Common myeloid progenitor, CD34-positive (primary cell): ENCODE results near the gene SATB2.

ENCODE experiments used
- CTCF ChIA-PET: fragments of 350-600 bp; sonication (Branson Sonifier 250); formaldehyde crosslinking; loops from one replicate; lab custom pipeline; 2021; ENCODE audit warnings: antibody characterized with exemption; lab: Charles Lee
- POLR2A ChIA-PET: fragments of 350-600 bp; sonication (Branson Sonifier 250); formaldehyde crosslinking; loops from one replicate; lab custom pipeline; 2021; ENCODE audit warnings: antibody characterized with exemption; lab: Charles Lee
- DNase-seq, 3 donors: peaks; one replicate each; pipeline versions ENCODE4 v3.0.0 to v3.0.0-alpha.2; 2013
- H3K27ac ChIP-seq, 2 experiments: 1 replicate in 1 of 2; 2 replicates in 1 of 2; pipeline ENCODE4 v1.7.0; 2013; ENCODE audit warnings: inconsistent platforms in 2 of 2, low read length in 2 of 2, mild to moderate bottlenecking in 2 of 2, low read depth in 1 of 2, moderate library complexity in 1 of 2; ENCODE audit not compliant: severe bottlenecking in 2 of 2, insufficient read depth in 1 of 2, poor library complexity in 1 of 2
- H3K27me3 ChIP-seq, 5 experiments: replicated peaks in 2 of 5; 1 replicate in 3 of 5; 2 replicates in 2 of 5; pipeline versions ENCODE4 v1.6.1 to v1.7.0; 2013; ENCODE audit warnings: low read length in 4 of 5, mild to moderate bottlenecking in 2 of 5, moderate library complexity in 2 of 5, inconsistent platforms in 1 of 5; ENCODE audit not compliant: insufficient read depth in 5 of 5, control insufficient read depth in 4 of 5
- H3K36me3 ChIP-seq, 4 experiments: 1 replicate in 2 of 4; 2 replicates in 2 of 4; pipeline versions ENCODE4 v1.6.1 to v1.7.0; 2013; ENCODE audit warnings: low read length in 3 of 4, control low read depth in 1 of 4, mild to moderate bottlenecking in 1 of 4; ENCODE audit not compliant: control insufficient read depth in 4 of 4, insufficient read depth in 4 of 4
- H3K4me1 ChIP-seq, 4 experiments: 1 replicate in 3 of 4; 2 replicates in 1 of 4; pipeline versions ENCODE4 v1.6.1 to v1.7.1; 2013; ENCODE audit warnings: low read length in 3 of 4, mild to moderate bottlenecking in 3 of 4, control low read depth in 1 of 4, inconsistent platforms in 1 of 4, moderate library complexity in 1 of 4; ENCODE audit not compliant: control insufficient read depth in 4 of 4, insufficient read depth in 4 of 4; ENCODE audit errors: control extremely low read depth in 1 of 4
- H3K4me3 ChIP-seq, 7 experiments: 1 replicate in 4 of 7; 2 replicates in 3 of 7; pipeline versions ENCODE4 v1.5.1 to v1.7.0; 2013; ENCODE audit warnings: mild to moderate bottlenecking in 7 of 7, low read length in 6 of 7, moderate library complexity in 6 of 7, inconsistent platforms in 2 of 7, low read depth in 2 of 7, control low read depth in 1 of 7; ENCODE audit not compliant: insufficient read depth in 4 of 7, control insufficient read depth in 1 of 7; ENCODE audit errors: extremely low read depth in 1 of 7
- H3K9me3 ChIP-seq, 5 experiments: 1 replicate in 4 of 5; 2 replicates in 1 of 5; pipeline versions ENCODE4 v1.6.1 to v1.7.1; 2013; ENCODE audit warnings: low read length in 4 of 5, mild to moderate bottlenecking in 2 of 5, inconsistent platforms in 1 of 5, low read depth in 1 of 5, moderate library complexity in 1 of 5; ENCODE audit not compliant: control insufficient read depth in 4 of 5, insufficient read depth in 2 of 5; ENCODE audit errors: control extremely low read depth in 1 of 5
- WGBS: methylation state at CpG from one replicate; pipeline ENCODE4 v1.1.5; 2013; ENCODE audit not compliant: insufficient coverage; 5-methylcytosine and 5-hydroxymethylcytosine counted together

SATB2 gene

DNA sequence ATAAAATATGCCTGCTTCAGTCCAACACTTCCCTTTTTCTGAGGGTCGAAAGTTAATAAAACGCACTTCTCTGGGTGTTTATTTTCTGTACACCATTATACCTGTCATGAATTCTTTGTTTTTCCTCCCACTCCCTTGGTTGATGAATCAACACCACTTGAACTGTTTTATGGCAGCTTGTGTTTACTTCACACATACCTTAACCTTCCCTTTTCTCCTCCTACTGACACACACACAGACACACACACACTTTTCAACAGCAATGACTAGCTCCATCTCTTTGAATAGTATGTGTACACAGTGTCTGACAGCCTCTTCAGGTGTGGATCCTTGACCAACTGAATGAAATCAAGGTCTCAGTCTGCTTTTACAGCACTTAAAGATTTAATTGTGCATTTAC is 91.3 kb downstream of the SATB2 start:
- H3K27ac ChIP-seq = no peak overlapping the region
- 24% methylated on average over 2 of the region's 2 CpGs for WGBS
- POLR2A ChIA-PET = no interaction called here
- DNase-seq = no peak
- no peaks in the 10 kb centered on the region for H3K36me3 ChIP-seq
- CTCF ChIA-PET = no interaction called here
- no peaks in the 10 kb centered on the region for H3K4me1 ChIP-seq
- no peak overlapping the region for H3K4me3 ChIP-seq
- peaks cover 2 to 7% (median 3%) of the 10 kb centered on the region in 5 experiments for H3K27me3 ChIP-seq
- H3K9me3 ChIP-seq = no peaks in the 10 kb centered on the region

DNA sequence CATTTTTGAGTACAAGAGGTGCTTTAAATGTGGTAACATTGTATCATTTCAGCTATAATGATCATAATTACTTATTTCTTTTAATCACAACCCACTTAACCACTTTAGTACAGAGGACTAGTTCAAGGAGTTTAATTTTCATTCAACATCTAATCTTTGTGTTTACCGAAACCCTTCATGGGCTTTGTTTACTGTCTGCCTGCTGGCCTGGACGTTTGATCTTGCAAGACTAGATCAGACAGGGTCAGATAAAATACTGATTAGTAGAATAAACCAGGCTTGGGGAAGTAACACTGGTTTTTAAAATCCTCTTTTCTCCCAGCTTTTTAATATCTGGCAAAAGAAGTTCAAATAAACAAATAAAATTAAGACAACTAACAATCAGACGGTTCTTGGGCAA is 93.6 kb downstream of the SATB2 start:
- POLR2A ChIA-PET = no interaction called here
- no peak overlapping the region for H3K27ac ChIP-seq
- DNase-seq = no peak
- H3K9me3 ChIP-seq = no peaks in the 10 kb centered on the region
- H3K4me3 ChIP-seq = no peak overlapping the region
- H3K36me3 ChIP-seq = no peaks in the 10 kb centered on the region
- WGBS = no CpG with 5 or more reads among the region's 3 CpGs
- CTCF ChIA-PET = no interaction called here
- no peaks in the 10 kb centered on the region for H3K4me1 ChIP-seq
- peaks cover 0 to 7% (median 1%) of the 10 kb centered on the region in 5 experiments for H3K27me3 ChIP-seq

DNA sequence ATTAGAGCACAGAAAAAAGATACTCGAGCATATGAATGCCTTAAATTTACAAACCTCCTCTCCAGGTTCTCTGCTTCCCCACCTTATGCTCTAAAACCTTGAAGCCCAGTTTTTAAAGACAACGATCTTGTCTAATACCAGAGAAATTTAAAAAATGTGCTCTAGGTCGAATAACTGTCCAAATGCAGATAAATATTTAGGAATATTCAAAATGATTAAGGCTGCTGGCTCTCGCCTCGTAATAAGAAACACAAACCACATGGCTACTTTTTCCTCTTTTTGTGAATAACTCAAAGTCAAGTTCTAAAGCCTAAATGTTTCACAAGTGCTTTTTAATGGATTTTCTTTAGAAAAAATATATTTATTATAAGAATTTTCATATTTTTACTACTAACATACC is 101.3 kb downstream of the SATB2 start:
- H3K9me3 ChIP-seq = no peaks in the 10 kb centered on the region
- POLR2A ChIA-PET = no interaction called here
- H3K27me3 ChIP-seq = peaks cover 0 to 3% (median 0%) of the 10 kb centered on the region in 5 experiments
- CTCF ChIA-PET = no interaction called here
- no peak overlapping the region for H3K4me3 ChIP-seq
- WGBS = 100% methylated on average over 1 of the region's 5 CpGs
- no peak overlapping the region for H3K27ac ChIP-seq
- DNase-seq = no peak
- no peaks in the 10 kb centered on the region for H3K36me3 ChIP-seq
- H3K4me1 ChIP-seq = no peaks in the 10 kb centered on the region

DNA sequence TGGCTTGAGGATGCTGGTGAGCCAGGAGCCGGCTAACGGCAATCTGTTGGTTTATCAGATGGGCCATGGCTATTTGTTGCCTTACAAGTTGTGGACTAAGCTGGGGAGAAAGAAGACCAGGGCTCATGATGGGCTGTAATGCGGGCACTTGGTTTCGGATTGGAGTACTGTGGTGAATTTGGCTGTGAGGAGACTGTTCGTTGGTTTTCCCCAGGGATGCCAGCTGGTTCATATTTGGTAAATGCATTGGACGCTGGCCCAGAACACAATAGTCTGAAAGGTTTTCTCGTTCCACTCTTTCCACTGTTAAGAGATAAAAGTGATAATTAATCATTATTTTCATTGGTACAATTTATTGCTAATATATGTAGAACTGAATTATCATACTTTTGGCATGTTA is 108.9 kb downstream of the SATB2 start:
- no peaks in the 10 kb centered on the region for H3K9me3 ChIP-seq
- H3K27ac ChIP-seq = no peak overlapping the region
- CTCF ChIA-PET = no interaction called here
- H3K4me3 ChIP-seq = no peak overlapping the region
- POLR2A ChIA-PET = no interaction called here
- DNase-seq = no peak
- H3K36me3 ChIP-seq = no peaks in the 10 kb centered on the region
- H3K4me1 ChIP-seq = no peaks in the 10 kb centered on the region
- H3K27me3 ChIP-seq = no peaks in the 10 kb centered on the region
- WGBS = 100% methylated on average over 2 of the region's 7 CpGs

DNA sequence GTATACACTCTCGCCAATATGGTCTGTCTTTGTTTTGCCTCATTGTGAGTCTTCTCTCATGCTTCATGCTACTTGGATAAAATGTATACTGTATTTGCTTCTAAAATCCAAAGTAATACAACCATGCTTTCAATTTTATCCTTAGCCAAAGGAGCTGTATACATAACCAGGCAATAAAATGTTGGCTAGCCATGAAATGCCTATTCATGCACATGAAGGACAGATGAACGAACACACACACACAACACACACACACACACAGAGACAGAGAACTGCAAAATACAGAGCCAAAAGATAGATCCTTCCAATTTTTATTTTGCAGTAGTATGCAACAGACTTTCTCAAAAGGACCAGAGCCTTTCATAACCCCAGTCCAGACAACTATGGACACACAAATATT is 113.7 kb downstream of the SATB2 start:
- DNase-seq = no peak
- H3K27me3 ChIP-seq = no peaks in the 10 kb centered on the region
- no peaks in the 10 kb centered on the region for H3K4me1 ChIP-seq
- no peaks in the 10 kb centered on the region for H3K9me3 ChIP-seq
- POLR2A ChIA-PET = no interaction called here
- no peaks in the 10 kb centered on the region for H3K36me3 ChIP-seq
- H3K27ac ChIP-seq = no peak overlapping the region
- 100% methylated on average over 1 of the region's 2 CpGs for WGBS
- CTCF ChIA-PET = interaction anchor here (1.0 kb wide), 1 partner anchor 30 kb away, joined by 3 read pairs; no protein-coding TSS in a partner anchor
- no peak overlapping the region for H3K4me3 ChIP-seq

GRCh38 chr2:199342334-199342733 is 115.4 kb downstream of the SATB2 start:
- H3K27me3 ChIP-seq = no peaks in the 10 kb centered on the region
- H3K4me3 ChIP-seq = no peak overlapping the region
- WGBS = no CpG with 5 or more reads among the region's 1 CpG
- H3K27ac ChIP-seq = no peak overlapping the region
- H3K4me1 ChIP-seq = no peaks in the 10 kb centered on the region
- CTCF ChIA-PET = no interaction called here
- POLR2A ChIA-PET = no interaction called here
- no peak for DNase-seq
- H3K36me3 ChIP-seq = no peaks in the 10 kb centered on the region
- no peaks in the 10 kb centered on the region for H3K9me3 ChIP-seq

DNA sequence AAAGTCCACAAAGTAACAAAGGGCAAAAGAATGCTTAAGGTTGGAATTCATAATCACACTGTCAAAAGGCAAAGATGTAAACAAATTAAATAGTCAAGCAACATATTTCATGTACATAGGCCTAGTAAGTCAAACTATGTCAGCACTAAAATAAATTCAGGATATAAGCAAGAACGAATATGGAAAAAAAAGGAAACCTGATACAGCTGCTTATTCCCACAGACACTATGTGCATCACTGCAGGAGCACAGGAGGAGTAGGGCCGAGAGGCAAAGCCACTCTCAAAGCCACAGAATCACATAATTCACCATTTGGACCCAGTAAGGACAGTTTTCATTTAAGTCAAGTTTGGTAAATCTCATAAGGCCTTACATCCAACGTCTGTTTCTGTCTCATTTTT is 116.6 kb downstream of the SATB2 start:
- 100% methylated on average over 1 of the region's 3 CpGs for WGBS
- DNase-seq = no peak
- H3K4me3 ChIP-seq = no peak overlapping the region
- H3K27ac ChIP-seq = no peak overlapping the region
- H3K9me3 ChIP-seq = no peaks in the 10 kb centered on the region
- H3K36me3 ChIP-seq = no peaks in the 10 kb centered on the region
- CTCF ChIA-PET = no interaction called here
- no peaks in the 10 kb centered on the region for H3K4me1 ChIP-seq
- no peaks in the 10 kb centered on the region for H3K27me3 ChIP-seq
- POLR2A ChIA-PET = no interaction called here
